ENCODE results near the gene BAX.
A peak's percentile ranks its signal among the peaks of the same experiment; 100 is the strongest.

Gene BAX

GRCh38 chr19:48988286-48988685 lies 33.6 kb downstream of the BAX start:
- DNase-seq, result no peak
- ATAC-seq, result no peak

- DNase-seq (no peak), ATAC-seq (no peak)
Measured at GRCh38 chr19:48988860-48989259, 34.2 kb downstream of the BAX start.

GRCh38 chr19:48989701-48990291 lies 35.1 kb downstream of the BAX start:
- no peak for ATAC-seq

DNA sequence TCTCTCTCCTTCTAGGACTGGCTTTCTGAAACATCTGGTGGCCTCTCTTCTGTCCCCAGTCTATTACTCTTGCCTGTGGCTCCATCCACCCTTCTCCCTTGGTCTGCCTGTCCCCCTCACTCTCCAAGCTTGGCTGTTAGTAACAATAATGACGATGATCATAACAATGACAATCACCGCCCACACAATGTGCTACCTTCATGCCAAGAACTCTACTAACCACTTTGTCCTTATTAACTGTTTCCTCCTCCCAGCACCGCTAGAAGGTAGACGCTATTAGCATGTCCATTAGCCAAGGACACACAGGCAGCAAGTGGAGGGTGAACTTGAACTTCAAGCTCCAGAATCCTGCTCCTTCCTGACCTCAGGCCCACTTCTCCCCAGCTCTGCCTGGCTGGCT lies 35.7 kb downstream of the BAX start:
- no peak for ATAC-seq

More at GRCh38 chr19:48989701-48990291, 35.1 kb downstream of the BAX start:
- no peak for DNase-seq

GRCh38 chr19:48991011-48991609 lies 36.4 kb downstream of the BAX start:
- ATAC-seq, result no peak
- DNase-seq, result no peak

More for the DNA sequence above, 35.7 kb downstream of the BAX start:
- DNase-seq, result no peak

DNA sequence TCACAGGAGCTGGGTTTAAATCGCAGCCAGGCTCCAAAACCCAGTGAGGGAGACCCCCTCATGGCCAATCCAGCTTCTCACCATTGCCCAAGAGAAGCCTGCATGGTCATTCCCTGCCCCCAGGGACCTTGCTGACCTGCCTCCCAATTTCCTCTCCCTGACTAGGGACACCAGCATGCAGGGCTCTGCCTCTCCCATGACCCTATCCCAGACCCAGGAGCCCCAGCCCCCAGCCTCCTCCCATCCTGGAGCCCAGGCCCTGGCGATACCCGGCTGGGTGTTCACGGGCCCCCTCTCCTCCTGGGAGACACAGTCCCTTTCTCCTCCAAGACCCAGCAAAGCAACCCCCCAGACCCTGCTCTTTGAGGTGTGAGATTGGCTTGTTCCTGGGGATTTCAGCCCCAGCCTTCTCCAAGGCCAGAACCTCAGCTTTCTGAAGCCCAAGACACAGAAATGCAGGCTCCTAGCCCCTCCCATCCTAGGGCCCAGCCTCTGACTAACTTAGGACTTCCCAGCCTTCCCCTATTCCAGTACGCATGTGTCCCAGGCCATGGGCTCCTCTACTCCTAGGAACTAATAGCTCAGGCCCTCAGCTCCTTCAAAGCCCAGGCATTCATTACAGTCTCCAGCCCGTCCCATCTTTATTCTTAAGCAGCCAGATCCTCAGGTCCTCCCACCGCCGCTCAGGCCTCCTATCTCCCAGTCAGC lies 37.4 kb downstream of the BAX start:
- ATAC-seq, result no peak
- DNase-seq, result no peak

GRCh38 chr19:48992581-48993174 lies 38.0 kb downstream of the BAX start:
- DNase-seq (peak; percentile 31), ATAC-seq (no peak)

DNA sequence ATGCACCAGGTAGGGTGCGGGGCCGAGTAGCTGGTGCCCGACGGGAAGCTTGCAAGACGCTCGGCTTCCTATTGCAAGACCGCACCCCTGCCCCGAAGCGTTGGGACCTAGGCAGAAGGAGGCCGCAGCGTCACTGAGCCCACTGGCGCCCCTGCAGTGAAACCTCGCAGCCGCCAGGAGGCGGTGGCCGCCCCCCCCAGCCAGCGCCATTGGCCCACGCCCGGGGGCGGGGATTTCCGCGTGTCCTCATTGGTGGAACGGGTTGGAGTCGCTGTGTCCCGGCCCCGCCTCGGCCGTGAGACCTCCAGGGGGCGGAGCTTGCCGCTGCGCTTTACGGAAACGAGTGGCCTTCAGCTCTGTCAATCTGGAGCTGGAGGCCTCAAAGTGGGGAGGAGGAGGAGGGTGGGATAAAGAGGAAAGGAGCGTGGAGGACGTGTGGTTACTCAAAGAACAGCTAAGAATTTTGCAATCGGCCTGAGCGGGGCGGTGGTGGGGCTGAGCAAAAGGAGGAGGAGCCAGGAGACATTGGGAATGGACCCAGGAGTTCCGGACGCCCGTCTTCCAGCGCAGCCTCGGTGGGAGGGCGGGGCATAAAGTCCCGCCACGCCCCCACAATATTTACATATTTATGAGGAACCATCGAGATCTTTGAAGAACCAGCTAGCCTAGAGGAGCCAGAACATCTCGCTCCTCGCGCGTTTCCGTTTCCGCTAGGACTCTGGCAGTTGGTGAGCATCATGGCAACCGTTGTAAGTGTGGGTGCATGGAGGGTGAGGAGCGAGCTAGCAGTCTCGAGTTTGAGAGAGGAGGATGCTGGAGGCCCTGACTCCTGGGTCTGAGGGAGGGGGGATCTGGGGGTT lies 38.7 kb downstream of the BAX start, which contains the start of the genes GYS1 and RUVBL2:
TSS of gene GYS1 (minus strand) at position 135 of the 860 bp plus-strand sequence. CDS start 197 bp downstream, outside the sequence.
TSS of gene RUVBL2 (plus strand) at position 713 of the 860 bp plus-strand sequence. CDS start at position 738, 25 bp downstream.
- ATAC-seq (peak; percentile 95), DNase-seq (peak; percentile 100)

DNA sequence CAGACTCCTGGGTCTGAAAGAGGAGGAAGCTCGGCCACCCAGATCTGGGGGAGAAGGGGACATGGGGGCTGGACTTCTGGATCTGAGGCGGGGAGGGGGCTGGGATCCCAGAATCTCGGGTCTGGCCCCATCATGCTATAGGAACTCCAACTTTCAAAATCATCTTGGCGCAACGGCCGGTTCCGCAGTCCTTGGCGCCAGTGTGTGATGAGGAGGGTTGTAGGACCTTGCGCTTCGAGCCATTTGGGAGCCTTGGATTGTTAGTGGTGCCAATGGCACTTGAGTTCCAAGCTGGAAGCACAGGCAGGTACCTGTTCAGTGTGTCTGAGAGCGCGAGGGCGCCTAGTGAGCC lies 39.3 kb downstream of the BAX start:
- no peak for ATAC-seq

GRCh38 chr19:48997972-48998371 lies 43.3 kb downstream of the BAX start:
- DNase-seq, result peak; percentile 75
- ATAC-seq, result no peak

More for the DNA sequence above, 39.3 kb downstream of the BAX start:
- no peak for DNase-seq

DNA sequence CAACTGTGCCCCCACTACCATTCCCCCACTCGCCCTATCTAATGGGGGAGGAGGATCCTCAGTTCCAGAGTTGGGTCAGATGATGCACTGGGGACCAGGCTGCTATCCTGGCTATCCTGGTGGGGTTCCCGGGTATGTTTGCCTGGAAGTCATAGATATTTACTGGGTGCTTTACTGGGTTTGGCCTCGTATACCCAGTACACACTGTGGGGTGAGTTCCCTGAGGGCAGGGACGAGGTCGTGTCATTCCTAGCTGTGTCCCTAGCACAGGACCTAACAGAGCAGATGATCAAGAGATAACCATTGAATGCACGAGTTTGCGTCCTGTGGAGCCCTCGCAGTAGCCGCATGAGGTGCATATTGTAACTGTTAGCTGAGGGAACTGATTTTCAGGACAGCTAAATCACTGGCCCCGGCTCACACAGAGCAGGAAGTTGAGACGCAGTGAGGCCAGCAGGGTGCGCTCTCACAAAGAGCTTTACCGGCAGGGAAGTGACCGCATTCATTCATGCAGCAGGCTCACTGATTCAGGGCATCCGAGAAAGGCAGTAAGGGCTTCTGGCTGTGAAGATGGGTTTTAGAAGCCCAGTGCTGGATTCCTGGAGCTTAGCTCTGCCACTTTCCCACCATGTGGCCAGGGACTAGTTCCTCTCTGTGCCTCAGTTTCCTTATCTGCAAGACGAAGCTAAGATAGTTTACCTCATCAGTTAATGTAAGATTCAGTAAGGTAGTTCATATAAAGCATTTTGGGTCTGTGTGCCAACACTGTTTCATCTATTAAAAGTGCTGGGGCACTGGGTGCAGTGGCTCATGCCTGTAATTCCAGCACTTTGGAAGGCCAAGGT lies 45.0 kb downstream of the BAX start:
- ATAC-seq, result peak; percentile 77
- peak; percentile 73 for DNase-seq

- no peak for ATAC-seq
- DNase-seq, result no peak
Measured at GRCh38 chr19:49004133-49004532, 49.5 kb downstream of the BAX start.

DNA sequence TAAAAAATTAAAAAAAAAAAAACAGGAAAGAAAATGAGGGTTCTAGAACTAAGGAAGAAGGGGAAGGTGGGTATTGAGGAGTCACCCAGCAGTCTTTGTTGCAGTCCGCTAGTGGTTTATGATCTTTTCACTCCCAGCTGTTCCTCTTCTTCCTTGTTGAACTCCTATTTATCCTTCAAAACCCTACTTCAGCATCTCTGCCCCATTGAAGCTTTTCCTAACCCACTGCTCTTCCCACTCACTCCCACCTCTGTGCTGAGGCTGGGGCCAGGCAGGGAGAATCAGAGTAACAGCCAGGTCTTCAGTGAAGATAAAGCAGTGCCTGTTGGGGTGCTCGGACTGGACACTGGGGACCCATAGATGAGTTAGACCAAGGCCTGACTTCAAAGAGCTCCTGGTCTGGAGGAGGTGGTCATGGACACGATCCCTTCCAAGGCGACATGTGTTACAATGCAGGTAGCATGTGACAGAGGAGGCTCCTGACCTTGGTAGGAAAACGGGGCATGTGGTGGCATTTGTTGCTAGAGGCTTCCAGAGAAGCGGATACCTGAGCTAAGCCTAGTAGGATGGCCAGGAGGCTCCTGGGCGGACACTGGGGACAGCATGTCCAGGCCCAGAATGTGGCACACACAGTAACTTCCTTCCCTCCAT lies 50.4 kb downstream of the BAX start:
- no peak for ATAC-seq
- no peak for DNase-seq

DNA sequence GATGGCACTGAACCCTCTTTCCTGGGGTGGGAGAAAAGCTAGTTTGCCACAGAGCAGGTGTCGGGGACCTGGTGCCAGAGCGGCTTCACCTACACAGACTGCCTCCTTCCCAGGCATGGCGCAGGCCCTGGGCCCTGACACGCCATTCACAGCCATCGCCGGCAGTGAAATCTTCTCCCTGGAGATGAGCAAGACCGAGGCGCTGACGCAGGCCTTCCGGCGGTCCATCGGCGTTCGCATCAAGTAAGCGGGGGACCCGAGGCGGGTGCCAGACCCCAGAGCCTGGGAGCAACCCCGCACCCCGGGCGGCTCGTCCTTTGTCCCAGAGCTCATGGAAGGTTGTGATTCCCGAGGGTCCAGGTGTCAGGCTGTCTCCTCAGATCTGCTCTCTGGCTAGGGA lies 52.2 kb downstream of the BAX start:
- DNase-seq, result no peak
- no peak for ATAC-seq

DNA sequence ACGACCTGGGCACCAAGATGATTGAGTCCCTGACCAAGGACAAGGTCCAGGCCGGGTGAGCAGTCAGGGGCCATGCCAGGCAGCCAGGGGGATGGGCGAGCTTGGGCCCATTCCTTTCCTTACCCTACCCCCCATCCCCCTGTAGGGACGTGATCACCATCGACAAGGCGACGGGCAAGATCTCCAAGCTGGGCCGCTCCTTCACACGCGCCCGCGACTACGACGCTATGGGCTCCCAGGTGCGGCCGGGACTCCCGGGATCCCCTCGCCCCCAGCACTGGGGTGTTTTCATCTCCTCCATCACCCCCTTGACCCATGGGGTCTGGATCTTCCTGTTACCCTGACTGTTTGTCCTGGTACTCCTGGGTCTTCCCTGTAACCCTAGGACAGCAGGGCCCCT lies 55.2 kb downstream of the BAX start:
- DNase-seq (no peak), ATAC-seq (no peak)

DNA sequence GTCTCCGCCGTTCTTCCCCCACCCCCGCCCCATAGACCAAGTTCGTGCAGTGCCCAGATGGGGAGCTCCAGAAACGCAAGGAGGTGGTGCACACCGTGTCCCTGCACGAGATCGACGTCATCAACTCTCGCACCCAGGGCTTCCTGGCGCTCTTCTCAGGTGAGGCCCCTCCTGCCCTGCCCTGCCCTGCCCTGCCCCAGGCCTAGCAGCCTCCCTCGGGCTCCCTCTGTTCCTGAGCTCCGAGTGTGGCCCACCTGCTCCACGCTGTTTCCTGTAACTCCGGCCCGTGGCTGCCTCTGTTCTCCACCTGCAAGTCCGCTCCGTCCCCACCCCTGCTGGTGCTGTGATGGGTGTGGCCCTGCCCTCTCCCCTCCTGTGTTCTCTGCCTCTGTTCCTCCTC lies 55.8 kb downstream of the BAX start:
- no peak for ATAC-seq
- DNase-seq, result no peak

DNA sequence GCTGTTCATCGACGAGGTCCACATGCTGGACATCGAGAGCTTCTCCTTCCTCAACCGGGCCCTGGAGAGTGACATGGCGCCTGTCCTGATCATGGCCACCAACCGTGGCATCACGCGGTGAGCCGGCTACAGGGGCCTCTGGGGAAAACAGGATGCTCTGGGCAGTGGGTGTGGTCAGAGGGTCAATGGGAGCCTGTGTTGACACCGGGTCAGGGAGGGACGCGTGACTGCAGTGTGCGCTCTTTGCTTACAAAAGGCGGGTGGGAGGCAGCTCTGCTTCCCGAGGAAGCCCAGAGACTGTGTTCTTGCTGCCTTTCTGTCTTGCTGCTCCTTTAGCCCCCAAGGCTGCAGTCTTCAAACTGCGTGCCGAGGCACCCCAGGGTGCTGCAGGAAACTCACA lies 56.5 kb downstream of the BAX start:
- ATAC-seq (no peak), DNase-seq (no peak)
